Glomerular endothelial cell (primary cell): ENCODE data around the gene LIMK1. TPM values are rescaled to one million over a fixed set of nuclear protein-coding genes. Genes with fewer than 3 reads are reported as not detected.

Source experiments
- total RNA-seq: library from RNA; depleted of rRNA; stranded (reverse); fragments of >200 nt; gene quantifications from 2 replicates; pipeline ENCODE4 v1.2.3, GENCODE V29; 2015

Gene LIMK1
- total RNA-seq, 1 donor from 2014 or later = 56.8 TPM

Other genes starting within 250 kb of the LIMK1 start
- gene METTL27, start 241.3 kb upstream of the LIMK1 start, total RNA-seq = 0.41 and 5.3 TPM in 2 replicates
- not detected in 2 replicates for gene TMEM270, start 222.6 kb upstream of the LIMK1 start, total RNA-seq
- 0.35 and 1.8 TPM in 2 replicates for gene ELN, start 55.6 kb upstream of the LIMK1 start, total RNA-seq
- 264 and 287 TPM in 2 replicates for gene EIF4H, start 90.6 kb downstream of the LIMK1 start, total RNA-seq
- gene LAT2, start 126.2 kb downstream of the LIMK1 start, total RNA-seq = 0.18 and 0.19 TPM in 2 replicates
- gene RFC2, start 170.6 kb downstream of the LIMK1 start, total RNA-seq = 17.6 and 21.1 TPM in 2 replicates
- 58.0 and 73.6 TPM in 2 replicates for gene CLIP2, start 205.6 kb downstream of the LIMK1 start, total RNA-seq